ENCODE results near the gene BLOC1S6. TPM values are rescaled to one million over a fixed set of nuclear protein-coding genes. Genes with fewer than 3 reads are reported as not detected.
"Not testable (repeated sequence)": the region's sequence is repeated elsewhere in the genome, so short reads cannot be mapped to it uniquely, and the experiment has no call there.

Gene BLOC1S6
- total RNA-seq, 1 donor from 2014 or later = 54.4 TPM

DNA sequence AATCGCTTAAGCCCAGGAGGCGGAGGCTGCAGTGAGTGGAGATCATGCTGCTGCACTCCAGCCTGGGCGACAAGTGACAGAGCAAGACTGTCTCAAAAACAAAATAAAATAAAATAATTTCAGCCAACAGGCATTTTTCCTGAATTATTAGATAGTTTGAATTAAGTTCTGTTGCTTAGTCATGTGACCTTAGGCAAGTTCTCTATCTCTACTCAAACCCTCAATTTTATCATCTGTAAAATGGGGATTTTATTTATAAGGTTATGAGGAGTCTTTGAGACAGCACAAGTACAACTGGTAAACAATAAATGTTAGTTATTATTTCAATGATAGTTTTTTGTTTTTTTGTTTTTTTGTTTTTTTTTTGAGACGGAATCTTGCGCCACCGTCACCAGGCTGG is 60.6 kb downstream of the BLOC1S6 start:
- DNase-seq (ENCODE audit: low read depth, low spot score) = no peak
- Mint-ChIP-seq H3K36me3 (ENCODE audit: low read depth) (no peaks in the 10 kb centered on the region), H3K4me1 (no peaks in the 10 kb centered on the region), H3K27ac (ENCODE audit: unreplicated experiment) (no peak overlapping the region), H3K4me3 (no peak overlapping the region), H3K27me3 (ENCODE audit: low read depth) (peaks cover 4% of the 10 kb centered on the region), H3K9me3 (peaks cover 2% of the 10 kb centered on the region)
- TF ChIP-seq, protein P1, sequence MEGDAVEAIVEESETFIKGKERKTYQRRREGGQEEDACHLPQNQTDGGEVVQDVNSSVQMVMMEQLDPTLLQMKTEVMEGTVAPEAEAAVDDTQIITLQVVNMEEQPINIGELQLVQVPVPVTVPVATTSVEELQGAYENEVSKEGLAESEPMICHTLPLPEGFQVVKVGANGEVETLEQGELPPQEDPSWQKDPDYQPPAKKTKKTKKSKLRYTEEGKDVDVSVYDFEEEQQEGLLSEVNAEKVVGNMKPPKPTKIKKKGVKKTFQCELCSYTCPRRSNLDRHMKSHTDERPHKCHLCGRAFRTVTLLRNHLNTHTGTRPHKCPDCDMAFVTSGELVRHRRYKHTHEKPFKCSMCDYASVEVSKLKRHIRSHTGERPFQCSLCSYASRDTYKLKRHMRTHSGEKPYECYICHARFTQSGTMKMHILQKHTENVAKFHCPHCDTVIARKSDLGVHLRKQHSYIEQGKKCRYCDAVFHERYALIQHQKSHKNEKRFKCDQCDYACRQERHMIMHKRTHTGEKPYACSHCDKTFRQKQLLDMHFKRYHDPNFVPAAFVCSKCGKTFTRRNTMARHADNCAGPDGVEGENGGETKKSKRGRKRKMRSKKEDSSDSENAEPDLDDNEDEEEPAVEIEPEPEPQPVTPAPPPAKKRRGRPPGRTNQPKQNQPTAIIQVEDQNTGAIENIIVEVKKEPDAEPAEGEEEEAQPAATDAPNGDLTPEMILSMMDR (conservative IDR thresholded peaks at IDR 0.05) = no peak

DNA sequence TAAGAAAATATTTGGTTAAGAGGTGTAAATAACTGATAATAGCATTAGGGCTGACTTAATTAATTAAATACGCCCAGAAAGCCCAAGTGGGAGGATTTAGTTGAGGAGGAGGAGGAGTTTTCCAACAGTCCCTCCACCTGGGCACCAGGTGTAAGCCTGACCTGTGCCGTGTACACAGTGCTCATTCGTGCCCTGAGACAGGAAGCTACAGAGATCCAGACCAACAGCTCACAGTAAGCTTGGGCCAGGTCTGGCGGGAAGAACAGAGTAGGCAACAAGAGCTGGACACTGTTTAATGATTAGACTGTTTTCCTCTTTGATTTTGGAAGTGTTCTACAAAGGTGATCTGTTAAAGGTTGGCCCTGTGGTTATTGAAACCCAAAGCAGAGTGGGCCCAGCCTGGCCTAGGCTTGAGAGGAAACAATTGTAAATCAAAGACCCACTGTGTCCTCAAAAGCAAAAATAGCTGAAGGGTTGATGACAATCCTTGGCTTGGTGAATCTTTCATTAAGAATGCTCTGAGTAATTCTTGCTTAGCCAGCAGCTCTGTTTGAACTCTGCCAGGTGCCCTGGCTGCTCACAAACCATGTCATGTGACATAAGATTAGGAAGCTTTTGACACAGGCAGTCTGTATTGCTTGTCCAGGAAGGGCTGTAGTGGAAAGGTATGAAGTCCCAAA is 61.5 kb downstream of the BLOC1S6 start:
- DNase-seq (ENCODE audit: low read depth, low spot score) = no peak
- Mint-ChIP-seq H3K9me3 (peaks cover 2% of the 10 kb centered on the region), H3K4me1 (no peaks in the 10 kb centered on the region), H3K36me3 (ENCODE audit: low read depth) (no peaks in the 10 kb centered on the region), H3K27me3 (ENCODE audit: low read depth) (peaks cover 3% of the 10 kb centered on the region), H3K27ac (ENCODE audit: unreplicated experiment) (no peak overlapping the region), H3K4me3 (no peak overlapping the region)
- TF ChIP-seq, protein P1 (conservative IDR thresholded peaks at IDR 0.05) = no peak

DNA sequence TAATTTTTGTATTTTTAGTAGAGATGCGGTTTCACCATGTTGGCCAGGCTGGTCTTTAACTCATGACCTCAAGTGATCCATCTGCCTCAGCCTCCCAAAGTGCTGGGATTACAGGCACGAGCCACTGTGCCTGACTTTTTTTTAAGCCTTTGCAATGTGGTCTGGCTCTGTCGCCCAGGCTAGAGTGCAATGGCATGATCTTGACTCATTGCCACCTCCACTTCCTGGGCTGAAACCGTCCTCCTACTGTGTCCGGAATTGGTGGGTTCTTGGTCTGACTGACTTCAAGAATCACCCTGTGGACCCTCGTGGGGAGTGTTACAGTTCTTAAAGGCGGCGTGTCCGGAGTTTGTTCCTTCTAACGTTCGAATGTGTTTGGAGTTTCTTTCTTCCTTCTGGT is 62.8 kb downstream of the BLOC1S6 start:
- not testable (repeated sequence) for H3K4me3 Mint-ChIP-seq; H3K4me1 Mint-ChIP-seq; DNase-seq (ENCODE audit: low read depth, low spot score); H3K27ac Mint-ChIP-seq (ENCODE audit: unreplicated experiment); H3K36me3 Mint-ChIP-seq (ENCODE audit: low read depth); H3K9me3 Mint-ChIP-seq; H3K27me3 Mint-ChIP-seq (ENCODE audit: low read depth)

DNA sequence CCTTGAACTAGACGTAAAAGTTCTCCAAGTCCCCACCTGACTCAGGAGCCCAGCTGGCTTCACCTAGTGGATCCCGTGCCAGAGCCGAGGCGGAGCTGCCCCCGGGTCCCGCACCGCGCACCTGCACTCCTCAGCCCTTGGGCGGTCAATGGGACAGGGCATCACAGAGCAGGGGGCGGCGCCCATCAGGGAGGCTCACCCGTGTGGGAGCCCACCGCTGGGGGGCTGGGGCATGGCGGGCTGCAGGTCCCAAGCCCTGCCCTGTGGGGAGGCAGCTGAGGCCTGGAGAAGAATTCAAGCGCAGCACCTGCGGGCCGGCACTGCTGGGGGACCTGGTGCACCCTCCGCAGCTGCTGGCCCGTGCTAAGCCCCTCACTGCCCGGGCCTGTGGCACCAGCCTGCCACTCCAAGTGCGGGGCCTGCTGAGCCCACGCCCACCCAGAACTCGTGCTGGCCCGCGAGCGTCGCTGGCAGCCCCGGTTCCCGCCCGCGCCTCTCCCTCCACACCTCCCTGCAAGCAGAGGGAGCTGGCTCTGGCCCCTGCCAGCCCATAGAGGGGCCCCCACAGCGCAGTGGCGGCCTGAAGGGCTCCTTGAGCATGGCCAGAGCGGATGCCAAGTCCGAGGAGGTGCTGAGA is 63.8 kb downstream of the BLOC1S6 start:
- Mint-ChIP-seq H3K9me3 (peaks cover 2% of the 10 kb centered on the region), H3K36me3 (ENCODE audit: low read depth) (no peaks in the 10 kb centered on the region), H3K27me3 (ENCODE audit: low read depth) (no peaks in the 10 kb centered on the region), H3K4me1 (no peaks in the 10 kb centered on the region), H3K4me3 (no peak overlapping the region), H3K27ac (ENCODE audit: unreplicated experiment) (no peak overlapping the region)
- no peak for DNase-seq (ENCODE audit: low read depth, low spot score)
- TF ChIP-seq, protein P1 (conservative IDR thresholded peaks at IDR 0.05) = no peak

- peaks cover 9% of the 10 kb centered on the region for H3K4me1 Mint-ChIP-seq
- TF ChIP-seq, protein P1 (conservative IDR thresholded peaks at IDR 0.05) = no peak
- H3K9me3 Mint-ChIP-seq = peaks cover 2% of the 10 kb centered on the region
- H3K27ac Mint-ChIP-seq (ENCODE audit: unreplicated experiment) = no peak overlapping the region
- no peak overlapping the region for H3K4me3 Mint-ChIP-seq
- no peak for DNase-seq (ENCODE audit: low read depth, low spot score)
- no peaks in the 10 kb centered on the region for H3K27me3 Mint-ChIP-seq (ENCODE audit: low read depth)
- H3K36me3 Mint-ChIP-seq (ENCODE audit: low read depth) = no peaks in the 10 kb centered on the region
These were observed 66.7 kb downstream of the BLOC1S6 start for GRCh38 chr15:45653702-45654424.

DNA sequence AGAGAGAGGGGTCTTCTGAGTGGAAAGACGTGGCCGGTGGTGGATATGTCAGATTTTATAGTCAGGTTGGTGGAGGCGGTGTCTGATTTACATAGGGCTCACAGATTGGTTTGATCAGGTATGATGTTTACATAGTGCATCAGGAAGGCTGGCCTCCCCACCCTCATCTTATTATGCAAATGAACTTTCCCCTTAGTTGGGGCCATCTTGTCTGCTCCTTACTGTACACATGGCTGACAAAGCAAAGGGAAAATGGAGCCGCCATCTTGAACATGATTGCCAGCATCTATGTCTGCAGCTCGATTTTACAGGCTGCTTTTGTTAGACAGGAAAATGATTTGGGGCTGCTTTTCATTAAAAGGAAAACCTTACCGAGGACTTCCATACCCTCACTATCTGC is 67.6 kb downstream of the BLOC1S6 start:
- H3K36me3 Mint-ChIP-seq (ENCODE audit: low read depth) = no peaks in the 10 kb centered on the region

More for the DNA sequence above, 67.6 kb downstream of the BLOC1S6 start:
- H3K4me1 Mint-ChIP-seq = peaks cover 13% of the 10 kb centered on the region
- DNase-seq (ENCODE audit: low read depth, low spot score) = no peak
- TF ChIP-seq, protein P1 (conservative IDR thresholded peaks at IDR 0.05) = no peak
- H3K9me3 Mint-ChIP-seq = peaks cover 2% of the 10 kb centered on the region
- H3K27me3 Mint-ChIP-seq (ENCODE audit: low read depth) = no peaks in the 10 kb centered on the region
- no peak overlapping the region for H3K4me3 Mint-ChIP-seq
- no peak overlapping the region for H3K27ac Mint-ChIP-seq (ENCODE audit: unreplicated experiment)

Data from neural crest cell (in vitro differentiated cells).